D721Med (cell line): Measurements from ENCODE around the gene PDGFB.

Source experiments
- DNase-seq: peaks from one replicate; pipeline ENCODE4 v3.0.0; 2011; ENCODE audit warnings: low spot score; ENCODE audit not compliant: insufficient read length
- FAIRE-seq: peaks from 2 replicates; lab custom pipeline; 2011; peaks lifted over from hg19 to GRCh38; lab: Jason Lieb, UNC
- CTCF ChIP-seq: IDR thresholded peaks from 2 replicates; pipeline ENCODE4 v1.5.1; 2012; ENCODE audit warnings: mild to moderate bottlenecking, control low read depth; ENCODE audit not compliant: insufficient read depth; ENCODE audit errors: missing control alignments

Gene PDGFB

GRCh38 chr22:39239561-39240423 is 5.0 kb downstream of the PDGFB start:
- no peak for FAIRE-seq
- no peak for DNase-seq
- no peak for TF ChIP-seq CTCF

- no peak for TF ChIP-seq CTCF
- no peak for DNase-seq
- no peak for FAIRE-seq
These were observed 5.7 kb downstream of the PDGFB start for GRCh38 chr22:39238966-39239505.

- FAIRE-seq (no peak), DNase-seq (no peak)
- TF ChIP-seq CTCF, result no peak
These were observed 6.2 kb downstream of the PDGFB start for GRCh38 chr22:39238561-39238960.

GRCh38 chr22:39238101-39238466 is 6.7 kb downstream of the PDGFB start:
- no peak for TF ChIP-seq CTCF
- FAIRE-seq (no peak), DNase-seq (no peak)

GRCh38 chr22:39237318-39238100 is 7.3 kb downstream of the PDGFB start:
- FAIRE-seq, result no peak
- no peak for DNase-seq
- no peak for TF ChIP-seq CTCF

- FAIRE-seq (no peak), DNase-seq (no peak)
- TF ChIP-seq CTCF, result no peak
These were observed 8.2 kb downstream of the PDGFB start for GRCh38 chr22:39236321-39237317.
